ENCODE measurements around the gene SEPHS1.

- TF ChIP-seq ZNF274 (IDR thresholded peaks at IDR 0.05; ENCODE audit: low read depth, low read length): no peak
- no peak for TF ChIP-seq SUZ12 (IDR thresholded peaks at IDR 0.05; ENCODE audit: extremely low read depth, insufficient read depth, insufficient read length)
These were observed 4.4 kb upstream of the SEPHS1 start for GRCh38 chr10:13352519-13352918.
